ENCODE measurements around the gene CDYL.

The CDYL gene

GRCh38 chr6:4776131-4776492 is at the start of gene CDYL:
CDYL (plus strand) TSS chr6:4776404; CDS start chr6:4776784, 380 bp downstream.
- DNase-seq = peak; percentile 53

GRCh38 chr6:4726645-4727044 is 49.6 kb upstream of the CDYL start:
- no peak for DNase-seq

- no peak for DNase-seq
These were observed 49.0 kb upstream of the CDYL start for GRCh38 chr6:4727217-4727616.

GRCh38 chr6:4727671-4728435 is 48.4 kb upstream of the CDYL start:
- no peak for DNase-seq

- DNase-seq = no peak
These were observed 47.8 kb upstream of the CDYL start for GRCh38 chr6:4728436-4728769.

GRCh38 chr6:4728926-4729325 is 47.3 kb upstream of the CDYL start:
- no peak for DNase-seq

- DNase-seq = no peak
These were observed 44.2 kb upstream of the CDYL start for GRCh38 chr6:4731996-4732395.

GRCh38 chr6:4732691-4733315 is 43.4 kb upstream of the CDYL start:
- DNase-seq = no peak

GRCh38 chr6:4736371-4736873 is 39.8 kb upstream of the CDYL start:
- DNase-seq = no peak

- no peak for DNase-seq
These were observed 36.2 kb upstream of the CDYL start for GRCh38 chr6:4740032-4740431.

- DNase-seq = no peak
These were observed 33.1 kb upstream of the CDYL start for GRCh38 chr6:4743062-4743461.

GRCh38 chr6:4743926-4744325 is 32.3 kb upstream of the CDYL start:
- no peak for DNase-seq

GRCh38 chr6:4747588-4747987 is 28.6 kb upstream of the CDYL start:
- DNase-seq = no peak

GRCh38 chr6:4751823-4752464 is 24.3 kb upstream of the CDYL start:
- no peak for DNase-seq

- DNase-seq = no peak
These were observed 20.0 kb upstream of the CDYL start for GRCh38 chr6:4756247-4756646.

- no peak for DNase-seq
These were observed 16.2 kb upstream of the CDYL start for GRCh38 chr6:4759997-4760396.

- no peak for DNase-seq
These were observed 15.4 kb upstream of the CDYL start for GRCh38 chr6:4760773-4761172.

- DNase-seq = no peak
These were observed 13.9 kb upstream of the CDYL start for GRCh38 chr6:4762294-4762693.

- DNase-seq = no peak
These were observed 12.3 kb upstream of the CDYL start for GRCh38 chr6:4763921-4764320.

GRCh38 chr6:4768815-4769214 is 7.4 kb upstream of the CDYL start:
- DNase-seq = no peak

- no peak for DNase-seq
These were observed 3.5 kb upstream of the CDYL start for GRCh38 chr6:4772750-4773149.

- no peak for DNase-seq
These were observed 3.0 kb upstream of the CDYL start for GRCh38 chr6:4773181-4773580.

- DNase-seq = no peak
These were observed 1.9 kb upstream of the CDYL start for GRCh38 chr6:4774296-4774695.

All from NCI-H748 treated with DMSO at 0.1 percent for 48 hours (cell line).